Mesodermal cell (in vitro differentiated cells): ENCODE results near the gene SCGB1D4.
"Not testable (repeated sequence)": the region's sequence is repeated elsewhere in the genome, so short reads cannot be mapped to it uniquely, and the experiment has no call there.

Experiments
- H3K27ac ChIP-seq: 2 replicates; pipeline ENCODE4 v1.7.0; 2013; ENCODE audit warnings: mild to moderate bottlenecking, low read depth, low read length, moderate library complexity; ENCODE audit not compliant: severe bottlenecking
- H3K36me3 ChIP-seq: 2 replicates; pipeline ENCODE4 v1.7.1; 2013; ENCODE audit warnings: mild to moderate bottlenecking, low read length, moderate library complexity; ENCODE audit not compliant: control insufficient read depth, insufficient read depth
- H3K4me1 ChIP-seq: one replicate; pipeline ENCODE4 v1.7.1; 2013; ENCODE audit warnings: mild to moderate bottlenecking, low read length; ENCODE audit not compliant: insufficient read depth, control insufficient read depth, poor library complexity, severe bottlenecking
- H3K4me3 ChIP-seq: 2 replicates; pipeline ENCODE4 v1.7.0; 2013; ENCODE audit warnings: low read length, control low read depth, mild to moderate bottlenecking; ENCODE audit not compliant: insufficient read depth, poor library complexity, severe bottlenecking; ENCODE audit errors: extremely low read depth
- H3K9me3 ChIP-seq: 2 replicates; pipeline ENCODE4 v1.7.1; 2013; ENCODE audit warnings: mild to moderate bottlenecking, low read length, moderate library complexity; ENCODE audit not compliant: control insufficient read depth
- WGBS, 2 experiments: methylation state at CpG; one replicate each; pipeline ENCODE4 v1.1.5; 2013; ENCODE audit warnings: missing lambda C conversion rate in 2 of 2; ENCODE audit not compliant: insufficient coverage in 2 of 2; 5-methylcytosine and 5-hydroxymethylcytosine counted together

The SCGB1D4 gene

DNA sequence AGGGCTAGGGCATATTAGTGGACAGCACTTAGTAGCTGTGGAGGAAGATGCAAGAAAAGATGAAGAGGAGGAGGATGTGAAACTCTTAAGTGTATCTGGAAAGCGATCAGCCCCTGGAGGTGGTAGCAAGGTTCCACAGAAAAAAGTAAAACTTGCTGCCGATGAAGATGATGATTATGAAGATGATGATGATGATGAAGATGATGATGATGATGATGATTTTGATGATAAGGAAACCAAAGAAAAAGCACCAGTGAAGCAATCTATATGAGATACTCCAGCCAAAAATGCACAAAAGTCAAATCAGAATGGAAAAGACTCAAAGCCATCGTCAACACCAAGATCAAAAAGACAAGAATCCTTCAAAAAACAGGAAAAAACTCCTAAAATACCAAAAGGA, 32.4 kb upstream of the SCGB1D4 start:
- H3K4me1 ChIP-seq, H3K27ac ChIP-seq, H3K36me3 ChIP-seq, H3K9me3 ChIP-seq, H3K4me3 ChIP-seq: not testable (repeated sequence)
- 80 to 96% methylated on average over 2 of the region's 3 CpGs for WGBS, 2 experiments

DNA sequence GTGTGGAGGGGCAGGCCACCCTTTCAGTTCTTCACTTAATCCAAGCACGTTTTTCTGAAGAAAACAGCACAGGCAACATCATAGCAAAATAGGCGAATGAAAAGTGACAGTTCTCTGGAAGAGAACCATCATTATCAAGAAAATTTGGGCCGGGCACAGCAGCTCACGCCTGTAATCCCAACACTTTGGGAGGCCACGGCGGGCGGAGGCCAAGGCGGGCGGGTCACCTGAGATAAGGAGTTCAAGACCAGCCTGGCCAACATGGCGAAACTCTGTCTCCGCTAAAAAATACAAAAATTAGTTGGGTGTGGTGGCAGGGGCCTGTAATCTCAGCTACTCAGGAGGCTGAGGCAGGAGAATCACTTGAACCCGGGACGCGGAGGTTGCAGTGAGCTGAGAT, 28.7 kb upstream of the SCGB1D4 start:
- H3K4me1 ChIP-seq, H3K27ac ChIP-seq, H3K9me3 ChIP-seq, H3K4me3 ChIP-seq, H3K36me3 ChIP-seq: not testable (repeated sequence)
- WGBS, 2 experiments = 91 to 98% methylated on average over 4 to 9 of the region's 14 CpGs

- not testable (repeated sequence) for H3K36me3 ChIP-seq, H3K4me1 ChIP-seq, H3K9me3 ChIP-seq, H3K27ac ChIP-seq, H3K4me3 ChIP-seq
- WGBS, 2 experiments = 18 to 20% methylated on average over 2 to 3 of the region's 6 CpGs
Observed at GRCh38 chr11:62326719-62327118, 27.8 kb upstream of the SCGB1D4 start.

GRCh38 chr11:62325781-62326180, 26.9 kb upstream of the SCGB1D4 start:
- not testable (repeated sequence) for H3K4me1 ChIP-seq, H3K4me3 ChIP-seq, H3K36me3 ChIP-seq, H3K27ac ChIP-seq, H3K9me3 ChIP-seq
- WGBS, 2 experiments = 67% methylated on average over 1 of the region's 5 CpGs; no CpG with 5 or more reads in 1 of the 2 experiments

DNA sequence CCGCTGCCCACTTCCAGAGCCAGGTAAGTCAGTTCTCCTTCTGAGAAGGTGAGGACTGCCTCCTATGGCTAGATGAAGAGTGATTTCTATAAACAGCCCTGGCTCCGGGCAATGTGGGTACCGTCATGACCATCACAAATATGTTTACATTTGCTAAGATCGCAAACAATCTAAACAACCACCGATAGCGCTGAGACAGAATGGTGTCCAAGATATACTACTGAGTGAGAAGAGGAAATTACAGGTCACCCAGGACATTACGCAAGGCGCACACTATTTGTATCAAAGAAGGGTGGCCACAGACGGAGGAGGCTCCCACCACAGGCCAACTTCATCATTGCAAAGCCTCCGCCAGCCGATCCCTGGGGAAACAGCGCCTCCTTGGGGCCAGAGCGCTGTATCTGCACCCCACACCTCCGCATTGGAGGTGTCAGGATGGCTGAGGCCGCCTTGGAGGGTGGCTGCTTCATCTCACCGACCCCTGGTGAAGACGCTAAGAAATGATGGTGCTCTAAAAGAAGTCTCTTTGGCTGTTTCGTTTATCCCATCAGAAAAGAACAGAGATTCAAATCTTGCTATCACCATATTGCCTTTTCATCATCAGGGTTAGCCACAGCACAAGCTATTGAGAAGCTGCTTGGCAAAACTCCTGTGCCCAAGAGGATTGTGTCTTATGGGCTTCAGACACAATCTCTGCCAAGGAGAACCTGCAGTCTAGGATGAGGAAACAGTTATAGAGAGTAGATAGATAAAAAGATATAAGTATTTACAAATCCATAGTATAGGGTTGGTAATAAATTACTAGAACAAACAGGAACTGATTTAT, 26.1 kb upstream of the SCGB1D4 start:
- Histone ChIP-seq H3K9me3 (no peaks in the 10 kb centered on the region), H3K36me3 (no peaks in the 10 kb centered on the region), H3K27ac (no peak overlapping the region), H3K4me3 (no peak overlapping the region), H3K4me1 (no peaks in the 10 kb centered on the region)
- WGBS, 2 experiments = 53 to 64% methylated on average over 10 to 15 of the region's 18 CpGs

DNA sequence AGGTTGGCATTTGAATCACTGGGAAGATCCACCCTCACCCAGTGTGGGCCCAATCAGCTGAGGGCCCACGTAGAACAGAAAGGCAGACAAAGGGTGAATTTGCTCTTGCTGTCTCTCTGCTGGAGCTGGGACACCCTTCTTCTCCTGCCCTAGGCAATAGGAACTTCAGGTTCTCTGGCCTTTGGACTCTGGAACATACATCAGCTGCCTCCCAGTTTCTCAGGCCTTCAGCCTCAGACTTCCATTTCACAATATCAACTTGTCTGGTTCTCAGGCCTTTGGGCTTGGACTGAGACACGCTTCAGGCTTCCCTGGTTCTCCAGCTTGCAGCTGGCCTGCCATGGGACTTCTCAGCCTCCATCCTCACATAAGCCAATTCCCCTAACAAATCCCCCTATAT, 23.6 kb upstream of the SCGB1D4 start:
- H3K27ac ChIP-seq = no peak overlapping the region
- 80 to 81% methylated on average over 1 to 2 of the region's 2 CpGs for WGBS, 2 experiments
- H3K4me3 ChIP-seq = no peak overlapping the region
- no peaks in the 10 kb centered on the region for H3K36me3 ChIP-seq
- H3K4me1 ChIP-seq = no peaks in the 10 kb centered on the region
- no peaks in the 10 kb centered on the region for H3K9me3 ChIP-seq

DNA sequence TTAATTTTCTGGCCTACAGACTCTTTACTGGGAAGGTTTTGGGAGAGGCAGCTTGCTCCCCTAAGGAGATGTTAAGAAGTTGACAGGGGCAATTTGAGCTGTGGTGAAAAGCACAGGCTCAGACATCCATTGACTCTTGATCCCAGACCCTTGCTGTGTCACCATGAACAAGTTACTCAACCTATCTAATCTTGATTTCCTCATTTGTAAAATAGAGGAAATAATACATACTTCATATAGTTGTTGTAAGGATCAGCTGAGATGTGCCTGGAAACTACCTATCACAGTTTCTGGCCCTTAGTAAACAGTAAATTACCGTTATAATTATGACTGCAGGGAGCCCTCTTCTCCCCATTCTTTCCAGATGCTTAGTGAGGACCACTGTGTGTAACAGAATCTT, 16.6 kb upstream of the SCGB1D4 start:
- Histone ChIP-seq H3K4me3 (no peak overlapping the region), H3K27ac (no peak overlapping the region), H3K9me3 (no peaks in the 10 kb centered on the region), H3K36me3 (no peaks in the 10 kb centered on the region), H3K4me1 (no peaks in the 10 kb centered on the region)
- WGBS, 2 experiments = 100% methylated on average over 1 of the region's 1 CpG; no CpG with 5 or more reads in 1 of the 2 experiments

GRCh38 chr11:62309991-62310390, 11.1 kb upstream of the SCGB1D4 start:
- Histone ChIP-seq H3K27ac (no peak overlapping the region), H3K36me3 (no peaks in the 10 kb centered on the region), H3K9me3 (no peaks in the 10 kb centered on the region), H3K4me1 (no peaks in the 10 kb centered on the region), H3K4me3 (no peak overlapping the region)
- WGBS, 2 experiments = 63 to 67% methylated on average over 4 of the region's 7 CpGs

- Histone ChIP-seq H3K4me3 (no peak overlapping the region), H3K27ac (no peak overlapping the region), H3K9me3 (no peaks in the 10 kb centered on the region), H3K4me1 (no peaks in the 10 kb centered on the region), H3K36me3 (no peaks in the 10 kb centered on the region)
Observed at GRCh38 chr11:62307950-62308349, 9.1 kb upstream of the SCGB1D4 start.

- H3K4me3 ChIP-seq = no peak overlapping the region
- no peak overlapping the region for H3K27ac ChIP-seq
- WGBS, 2 experiments = 31 to 47% methylated on average over 5 of the region's 6 CpGs
- H3K9me3 ChIP-seq = no peaks in the 10 kb centered on the region
- H3K4me1 ChIP-seq = no peaks in the 10 kb centered on the region
- H3K36me3 ChIP-seq = no peaks in the 10 kb centered on the region
Observed at GRCh38 chr11:62306227-62306626, 7.4 kb upstream of the SCGB1D4 start.

DNA sequence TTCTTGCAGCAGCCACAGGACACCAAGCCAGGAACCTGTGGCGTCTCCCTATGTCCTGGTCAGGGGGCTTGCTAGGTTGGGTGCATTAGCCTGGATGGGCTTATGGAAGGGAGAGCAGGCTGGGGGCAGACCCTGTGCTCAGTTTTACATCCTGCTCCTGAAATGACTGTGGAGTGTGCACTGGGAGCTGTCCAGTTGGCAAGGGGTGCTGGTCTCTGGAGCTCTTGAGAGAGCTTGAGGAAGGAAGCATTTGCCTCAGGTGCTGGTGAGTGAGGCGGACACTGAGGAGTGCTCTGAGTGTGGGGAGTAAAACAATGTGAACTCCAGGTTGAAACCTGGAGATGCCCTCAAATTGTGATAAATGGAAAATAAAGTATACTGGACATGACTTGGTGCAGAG, 3.4 kb downstream of the SCGB1D4 start:
- H3K4me3 ChIP-seq = no peak overlapping the region

More for the DNA sequence above, 3.4 kb downstream of the SCGB1D4 start:
- 62 to 84% methylated on average over 2 of the region's 2 CpGs for WGBS, 2 experiments
- Histone ChIP-seq H3K9me3 (no peaks in the 10 kb centered on the region), H3K36me3 (no peaks in the 10 kb centered on the region), H3K27ac (no peak overlapping the region), H3K4me1 (no peaks in the 10 kb centered on the region)
